ENCODE measurements around the gene FSTL4.
A peak's percentile ranks its signal among the peaks of the same experiment; 100 is the strongest.

Gene FSTL4

GRCh38 chr5:133314086-133314485 is 298.3 kb downstream of the FSTL4 start:
- no peak for DNase-seq

- no peak for DNase-seq
Measured at GRCh38 chr5:133311176-133311575, 301.2 kb downstream of the FSTL4 start.

- DNase-seq = no peak
Measured at GRCh38 chr5:133309984-133310621, 302.2 kb downstream of the FSTL4 start.

- no peak for DNase-seq
Measured at GRCh38 chr5:133309166-133309795, 303.1 kb downstream of the FSTL4 start.

- no peak for DNase-seq
Measured at GRCh38 chr5:133307275-133307674, 305.1 kb downstream of the FSTL4 start.

GRCh38 chr5:133304707-133305216 is 307.6 kb downstream of the FSTL4 start:
- no peak for DNase-seq

GRCh38 chr5:133304178-133304577 is 308.2 kb downstream of the FSTL4 start:
- DNase-seq = no peak

GRCh38 chr5:133303298-133303697 is 309.0 kb downstream of the FSTL4 start:
- no peak for DNase-seq

- DNase-seq = no peak
Measured at GRCh38 chr5:133299728-133300127, 312.6 kb downstream of the FSTL4 start.

GRCh38 chr5:133299021-133299420 is 313.3 kb downstream of the FSTL4 start:
- DNase-seq = no peak

- DNase-seq = no peak
Measured at GRCh38 chr5:133298447-133298846, 313.9 kb downstream of the FSTL4 start.

GRCh38 chr5:133297293-133297692 is 315.0 kb downstream of the FSTL4 start:
- DNase-seq = no peak

GRCh38 chr5:133296624-133297023 is 315.7 kb downstream of the FSTL4 start:
- no peak for DNase-seq

GRCh38 chr5:133295520-133295919 is 316.8 kb downstream of the FSTL4 start:
- no peak for DNase-seq

GRCh38 chr5:133294380-133294779 is 318.0 kb downstream of the FSTL4 start:
- DNase-seq = no peak

- no peak for DNase-seq
Measured at GRCh38 chr5:133293960-133294359, 318.4 kb downstream of the FSTL4 start.

- no peak for DNase-seq
Measured at GRCh38 chr5:133292300-133292699, 320.0 kb downstream of the FSTL4 start.

GRCh38 chr5:133291524-133291923 is 320.8 kb downstream of the FSTL4 start:
- DNase-seq = no peak

- DNase-seq = peak; percentile 14
Measured at GRCh38 chr5:133290669-133291240, 321.6 kb downstream of the FSTL4 start.

- DNase-seq = no peak
Measured at GRCh38 chr5:133289686-133290367, 322.5 kb downstream of the FSTL4 start.

GRCh38 chr5:133287500-133287899 is 324.8 kb downstream of the FSTL4 start:
- DNase-seq = no peak

- no peak for DNase-seq
Measured at GRCh38 chr5:133286483-133286882, 325.9 kb downstream of the FSTL4 start.

GRCh38 chr5:133285583-133286021 is 326.7 kb downstream of the FSTL4 start:
- no peak for DNase-seq

GRCh38 chr5:133284306-133284705 is 328.0 kb downstream of the FSTL4 start:
- DNase-seq = no peak

All from NCI-H1436 treated with DMSO at 0.1 percent for 48 hours (cell line).